Kidney glomerular epithelial cell (primary cell): ENCODE data around the gene CCDC177.

Experiments
- DNase-seq: peaks from one replicate; lab custom pipeline; 2025; lab: John Stamatoyannopoulos, UW

Gene CCDC177

GRCh38 chr14:69528930-69529329, 45.7 kb downstream of the CCDC177 start:
- DNase-seq = no peak

GRCh38 chr14:69528143-69528542, 46.5 kb downstream of the CCDC177 start:
- DNase-seq = no peak

GRCh38 chr14:69527635-69528034, 47.0 kb downstream of the CCDC177 start:
- no peak for DNase-seq

- DNase-seq = no peak
Observed at GRCh38 chr14:69525896-69526295, 48.8 kb downstream of the CCDC177 start.

GRCh38 chr14:69522026-69522425, 52.6 kb downstream of the CCDC177 start:
- DNase-seq = no peak
